Endothelial cell of umbilical vein (primary cell): ENCODE results near the gene PRPSAP1.
A peak's percentile ranks its signal among the peaks of the same experiment; 100 is the strongest.

Source experiments
- EZH2 ChIP-seq: IDR thresholded peaks from 2 replicates; pipeline ENCODE4 v1.6.1; 2012; ENCODE audit warnings: borderline replicate concordance, low read depth, mild to moderate bottlenecking, moderate library complexity, low read length, inconsistent platforms; ENCODE audit not compliant: severe bottlenecking
- MAX ChIP-seq: IDR thresholded peaks from 2 replicates; pipeline ENCODE4 v1.6.1; 2011; ENCODE audit not compliant: insufficient read depth, insufficient read length
- POLR2A ChIP-seq: IDR thresholded peaks from 2 replicates; pipeline ENCODE4 v1.6.1; 2012; ENCODE audit warnings: low read depth, mild to moderate bottlenecking, control low read depth, low read length
- POLR2AphosphoS5 ChIP-seq: IDR thresholded peaks from 2 replicates; pipeline ENCODE4 v1.6.1; 2012; ENCODE audit warnings: low read depth, mild to moderate bottlenecking, control low read depth, low read length, moderate library complexity; ENCODE audit not compliant: insufficient read depth
- TF ChIP-seq, protein P1 (sequence below), 2 donors: IDR thresholded peaks; 1 replicate in 1 of 2; 2 replicates in 1 of 2; pipeline ENCODE4 v1.5.1; 2011; ENCODE audit warnings: low read length in 2 of 2, mild to moderate bottlenecking in 2 of 2, moderate library complexity in 2 of 2, control low read depth in 1 of 2, inconsistent platforms in 1 of 2, low read depth in 1 of 2; ENCODE audit not compliant: insufficient read depth in 1 of 2; ENCODE audit errors: extremely low read depth in 1 of 2

- TF ChIP-seq, protein P1, sequence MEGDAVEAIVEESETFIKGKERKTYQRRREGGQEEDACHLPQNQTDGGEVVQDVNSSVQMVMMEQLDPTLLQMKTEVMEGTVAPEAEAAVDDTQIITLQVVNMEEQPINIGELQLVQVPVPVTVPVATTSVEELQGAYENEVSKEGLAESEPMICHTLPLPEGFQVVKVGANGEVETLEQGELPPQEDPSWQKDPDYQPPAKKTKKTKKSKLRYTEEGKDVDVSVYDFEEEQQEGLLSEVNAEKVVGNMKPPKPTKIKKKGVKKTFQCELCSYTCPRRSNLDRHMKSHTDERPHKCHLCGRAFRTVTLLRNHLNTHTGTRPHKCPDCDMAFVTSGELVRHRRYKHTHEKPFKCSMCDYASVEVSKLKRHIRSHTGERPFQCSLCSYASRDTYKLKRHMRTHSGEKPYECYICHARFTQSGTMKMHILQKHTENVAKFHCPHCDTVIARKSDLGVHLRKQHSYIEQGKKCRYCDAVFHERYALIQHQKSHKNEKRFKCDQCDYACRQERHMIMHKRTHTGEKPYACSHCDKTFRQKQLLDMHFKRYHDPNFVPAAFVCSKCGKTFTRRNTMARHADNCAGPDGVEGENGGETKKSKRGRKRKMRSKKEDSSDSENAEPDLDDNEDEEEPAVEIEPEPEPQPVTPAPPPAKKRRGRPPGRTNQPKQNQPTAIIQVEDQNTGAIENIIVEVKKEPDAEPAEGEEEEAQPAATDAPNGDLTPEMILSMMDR (IDR thresholded peaks at IDR 0.05; ENCODE audit: extremely low read depth in 1 of 2, insufficient read depth in 1 of 2, low read depth in 1 of 2, low read length in 2 of 2), result no peak
- TF ChIP-seq MAX (no peak), POLR2AphosphoS5 (no peak), EZH2 (no peak), POLR2A (peak; percentile 47)
Observed at GRCh38 chr17:76268015-76268749, 85.5 kb downstream of the PRPSAP1 start.
